Naive thymus-derived CD8-positive, alpha-beta T cell (primary cell): Measurements from ENCODE around the gene RNF182. TPM values are rescaled to one million over a fixed set of nuclear protein-coding genes. Genes with fewer than 3 reads are reported as not detected.

Experiments
- ATAC-seq, 2 donors: fragments of 150-1000 bp; cut with Tn5 transposase in 1 of 2; sonication (Bioruptor Pico), chemical (Tn5 transposase) in 1 of 2; 1 replicate in 1 of 2; 2 replicates in 1 of 2; pipeline ENCODE4 v1.10.0; 2021; ENCODE audit warnings: mild to moderate bottlenecking in 2 of 2, moderate library complexity in 2 of 2
- POLR2A ChIA-PET: fragments of 350-600 bp; sonication (Branson Sonifier 250); formaldehyde crosslinking; loops from one replicate; lab custom pipeline; 2021; ENCODE audit warnings: antibody characterized with exemption; lab: Charles Lee
- DNase-seq, 10 donors: peaks; one replicate each; pipeline versions ENCODE4 v3.0.0 to v3.0.0-alpha.2; 2020 to 2022
- H3K27ac Mint-ChIP-seq, 10 donors: one replicate each; pipeline ENCODE4 v1.8.0; 2020 to 2022; ENCODE audit warnings: mild to moderate bottlenecking in 10 of 10, mixed read lengths in 10 of 10, moderate library complexity in 4 of 10, inconsistent platforms in 1 of 10
- H3K27me3 Mint-ChIP-seq, 5 donors: one replicate each; pipeline ENCODE4 v1.8.0; 2021 to 2022; ENCODE audit warnings: mixed read lengths in 5 of 5
- H3K36me3 Mint-ChIP-seq, 3 donors: one replicate each; pipeline ENCODE4 v1.8.0; 2020 to 2022; ENCODE audit warnings: mixed read lengths in 3 of 3, mild to moderate bottlenecking in 2 of 3, inconsistent platforms in 1 of 3
- H3K4me1 Mint-ChIP-seq, 4 donors: one replicate each; pipeline ENCODE4 v1.8.0; 2021 to 2022; ENCODE audit warnings: mixed read lengths in 4 of 4
- H3K4me3 Mint-ChIP-seq, 10 donors: one replicate each; pipeline ENCODE4 v1.8.0; 2020 to 2022; ENCODE audit warnings: mild to moderate bottlenecking in 10 of 10, mixed read lengths in 10 of 10, moderate library complexity in 6 of 10, inconsistent platforms in 1 of 10
- H3K9me3 Mint-ChIP-seq, 9 donors: one replicate each; pipeline ENCODE4 v1.8.0; 2020 to 2022; ENCODE audit warnings: mixed read lengths in 9 of 9, mild to moderate bottlenecking in 3 of 9, inconsistent platforms in 1 of 9, moderate library complexity in 1 of 9
- polyA plus RNA-seq, 3 donors: library from polyadenylated mRNA; unstranded; fragments of 300-500 nt; fragmentation: Illumina TruSeq; gene quantifications; one replicate each; pipeline ENCODE4 v1.2.3, GENCODE V29; 2021
- total RNA-seq, 8 experiments: library from RNA in 2 of 8; stranded (reverse) in 2 of 8; gene quantifications; one replicate each; pipeline ENCODE4 v1.2.3 and lab custom pipeline; 2021 to 2026

The RNF182 gene
- total and polyA plus RNA-seq, 5 experiments from 2014 or later: not detected

GRCh38 chr6:13907614-13908215 lies 17.0 kb upstream of the RNF182 start:
- peaks cover 0 to 8% (median 4%) of the 10 kb centered on the region in 4 donors for H3K4me1 Mint-ChIP-seq
- H3K9me3 Mint-ChIP-seq: no peaks in the 10 kb centered on the region
- DNase-seq (no peak), ATAC-seq (no peak)
- peaks cover 19 to 39% (median 27%) of the 10 kb centered on the region in 5 donors for H3K27me3 Mint-ChIP-seq
- no peak overlapping the region for H3K27ac Mint-ChIP-seq
- no peaks in the 10 kb centered on the region for H3K36me3 Mint-ChIP-seq
- no peak overlapping the region for H3K4me3 Mint-ChIP-seq
- POLR2A ChIA-PET: no interaction called here

GRCh38 chr6:13908955-13909381 lies 15.8 kb upstream of the RNF182 start:
- no peaks in the 10 kb centered on the region for H3K9me3 Mint-ChIP-seq
- DNase-seq (peak in 9 of 10 donors; percentile 24 to 68 (median 43)), ATAC-seq (peak; percentile 78 to 85)
- POLR2A ChIA-PET: no interaction called here
- H3K36me3 Mint-ChIP-seq: no peaks in the 10 kb centered on the region
- no peak overlapping the region for H3K4me3 Mint-ChIP-seq
- H3K27me3 Mint-ChIP-seq: peaks cover 11 to 28% (median 17%) of the 10 kb centered on the region in 5 donors
- H3K27ac Mint-ChIP-seq: no peak overlapping the region
- H3K4me1 Mint-ChIP-seq: peaks cover 0 to 8% (median 4%) of the 10 kb centered on the region in 4 donors

GRCh38 chr6:13910443-13910842 lies 14.3 kb upstream of the RNF182 start:
- Mint-ChIP-seq H3K36me3 (no peaks in the 10 kb centered on the region), H3K4me1 (peaks cover 0 to 8% (median 4%) of the 10 kb centered on the region in 4 donors), H3K4me3 (no peak overlapping the region), H3K9me3 (no peaks in the 10 kb centered on the region), H3K27ac (no peak overlapping the region), H3K27me3 (peaks cover 10 to 21% (median 14%) of the 10 kb centered on the region in 5 donors)
- POLR2A ChIA-PET: no interaction called here
- no peak for DNase-seq
- ATAC-seq: no peak

- no peaks in the 10 kb centered on the region for H3K36me3 Mint-ChIP-seq
- peaks cover 0 to 8% (median 4%) of the 10 kb centered on the region in 4 donors for H3K4me1 Mint-ChIP-seq
- POLR2A ChIA-PET: no interaction called here
- H3K4me3 Mint-ChIP-seq: no peak overlapping the region
- no peaks in the 10 kb centered on the region for H3K9me3 Mint-ChIP-seq
- DNase-seq (no peak), ATAC-seq (no peak)
- no peak overlapping the region for H3K27ac Mint-ChIP-seq
- peaks cover 10 to 20% (median 15%) of the 10 kb centered on the region in 5 donors for H3K27me3 Mint-ChIP-seq
These were observed 13.4 kb upstream of the RNF182 start for GRCh38 chr6:13911337-13911736.

- POLR2A ChIA-PET: no interaction called here
- Mint-ChIP-seq H3K36me3 (no peaks in the 10 kb centered on the region), H3K27me3 (peaks cover 13 to 39% (median 17%) of the 10 kb centered on the region in 5 donors), H3K4me3 (no peak overlapping the region), H3K9me3 (no peaks in the 10 kb centered on the region), H3K4me1 (peaks cover 0 to 8% (median 4%) of the 10 kb centered on the region in 4 donors), H3K27ac (no peak overlapping the region)
- no peak for ATAC-seq
- no peak for DNase-seq
These were observed 11.3 kb upstream of the RNF182 start for GRCh38 chr6:13913226-13914001.

- peaks cover 0 to under 1% (median 0%) of the 10 kb centered on the region in 4 donors for H3K4me1 Mint-ChIP-seq
- DNase-seq (no peak), ATAC-seq (no peak)
- H3K27ac Mint-ChIP-seq: no peak overlapping the region
- POLR2A ChIA-PET: no interaction called here
- no peaks in the 10 kb centered on the region for H3K36me3 Mint-ChIP-seq
- H3K27me3 Mint-ChIP-seq: peaks cover 13 to 43% (median 17%) of the 10 kb centered on the region in 5 donors
- H3K4me3 Mint-ChIP-seq: no peak overlapping the region
- H3K9me3 Mint-ChIP-seq: no peaks in the 10 kb centered on the region
These were observed 10.4 kb upstream of the RNF182 start for GRCh38 chr6:13914351-13914750.

- ATAC-seq: no peak
- Mint-ChIP-seq H3K27ac (no peak overlapping the region), H3K27me3 (peaks cover 13 to 43% (median 19%) of the 10 kb centered on the region in 5 donors), H3K4me3 (no peak overlapping the region), H3K36me3 (no peaks in the 10 kb centered on the region), H3K9me3 (no peaks in the 10 kb centered on the region), H3K4me1 (no peaks in the 10 kb centered on the region)
- DNase-seq: no peak
- POLR2A ChIA-PET: no interaction called here
These were observed 9.1 kb upstream of the RNF182 start for GRCh38 chr6:13915561-13916229.

- H3K27ac Mint-ChIP-seq: no peak overlapping the region
- H3K4me3 Mint-ChIP-seq: no peak overlapping the region
- peaks cover 14 to 43% (median 19%) of the 10 kb centered on the region in 5 donors for H3K27me3 Mint-ChIP-seq
These were observed 8.4 kb upstream of the RNF182 start for GRCh38 chr6:13916230-13916944.

GRCh38 chr6:13917141-13917540 lies 7.6 kb upstream of the RNF182 start:
- ATAC-seq: no peak
- POLR2A ChIA-PET: no interaction called here
- Mint-ChIP-seq H3K4me1 (no peaks in the 10 kb centered on the region), H3K27ac (no peak overlapping the region), H3K36me3 (no peaks in the 10 kb centered on the region), H3K27me3 (peaks cover 16 to 43% (median 19%) of the 10 kb centered on the region in 5 donors), H3K9me3 (no peaks in the 10 kb centered on the region), H3K4me3 (no peak overlapping the region)
- DNase-seq: no peak

More at GRCh38 chr6:13916230-13916944, 8.4 kb upstream of the RNF182 start:
- Mint-ChIP-seq H3K9me3 (no peaks in the 10 kb centered on the region), H3K36me3 (no peaks in the 10 kb centered on the region), H3K4me1 (no peaks in the 10 kb centered on the region)
- POLR2A ChIA-PET: no interaction called here
- ATAC-seq: no peak
- DNase-seq: no peak

- POLR2A ChIA-PET: no interaction called here
- Mint-ChIP-seq H3K27ac (no peak overlapping the region), H3K27me3 (peaks cover 19 to 35% (median 23%) of the 10 kb centered on the region in 5 donors), H3K4me1 (no peaks in the 10 kb centered on the region), H3K36me3 (no peaks in the 10 kb centered on the region), H3K4me3 (no peak overlapping the region), H3K9me3 (no peaks in the 10 kb centered on the region)
- DNase-seq: no peak
- no peak for ATAC-seq
These were observed 6.0 kb upstream of the RNF182 start for GRCh38 chr6:13918686-13919250.

GRCh38 chr6:13919861-13920260 lies 4.9 kb upstream of the RNF182 start:
- H3K9me3 Mint-ChIP-seq: no peaks in the 10 kb centered on the region
- H3K4me1 Mint-ChIP-seq: peaks cover 6 to 9% (median 7%) of the 10 kb centered on the region in 4 donors
- H3K27me3 Mint-ChIP-seq: peaks cover 26 to 43% (median 30%) of the 10 kb centered on the region in 5 donors
- no peak overlapping the region for H3K27ac Mint-ChIP-seq
- no peaks in the 10 kb centered on the region for H3K36me3 Mint-ChIP-seq
- ATAC-seq (no peak), DNase-seq (no peak)
- POLR2A ChIA-PET: no interaction called here
- H3K4me3 Mint-ChIP-seq: no peak overlapping the region

- H3K4me1 Mint-ChIP-seq: peaks cover 11 to 12% (median 12%) of the 10 kb centered on the region in 4 donors
- H3K27me3 Mint-ChIP-seq: peaks cover 27 to 42% (median 31%) of the 10 kb centered on the region in 5 donors
- no peak for ATAC-seq
- POLR2A ChIA-PET: no interaction called here
- no peak for DNase-seq
- peaks cover 0 to under 1% (median 0%) of the 10 kb centered on the region in 9 donors for H3K9me3 Mint-ChIP-seq
- no peak overlapping the region for H3K4me3 Mint-ChIP-seq
- H3K36me3 Mint-ChIP-seq: no peaks in the 10 kb centered on the region
- no peak overlapping the region for H3K27ac Mint-ChIP-seq
These were observed 4.2 kb upstream of the RNF182 start for GRCh38 chr6:13920552-13920951.
